NOMO-1 treated with DMSO at 0.1 percent for 48 hours (cell line): ENCODE results near the gene APOF.
A peak's percentile ranks its signal among the peaks of the same experiment; 100 is the strongest.
"Not testable (repeated sequence)": the region's sequence is repeated elsewhere in the genome, so short reads cannot be mapped to it uniquely, and the experiment has no call there.

Experiments
- DNase-seq: peaks from one replicate; lab custom pipeline; 2025; ENCODE audit not compliant: unreplicated experiment; lab: John Stamatoyannopoulos, UW

Gene APOF

DNA sequence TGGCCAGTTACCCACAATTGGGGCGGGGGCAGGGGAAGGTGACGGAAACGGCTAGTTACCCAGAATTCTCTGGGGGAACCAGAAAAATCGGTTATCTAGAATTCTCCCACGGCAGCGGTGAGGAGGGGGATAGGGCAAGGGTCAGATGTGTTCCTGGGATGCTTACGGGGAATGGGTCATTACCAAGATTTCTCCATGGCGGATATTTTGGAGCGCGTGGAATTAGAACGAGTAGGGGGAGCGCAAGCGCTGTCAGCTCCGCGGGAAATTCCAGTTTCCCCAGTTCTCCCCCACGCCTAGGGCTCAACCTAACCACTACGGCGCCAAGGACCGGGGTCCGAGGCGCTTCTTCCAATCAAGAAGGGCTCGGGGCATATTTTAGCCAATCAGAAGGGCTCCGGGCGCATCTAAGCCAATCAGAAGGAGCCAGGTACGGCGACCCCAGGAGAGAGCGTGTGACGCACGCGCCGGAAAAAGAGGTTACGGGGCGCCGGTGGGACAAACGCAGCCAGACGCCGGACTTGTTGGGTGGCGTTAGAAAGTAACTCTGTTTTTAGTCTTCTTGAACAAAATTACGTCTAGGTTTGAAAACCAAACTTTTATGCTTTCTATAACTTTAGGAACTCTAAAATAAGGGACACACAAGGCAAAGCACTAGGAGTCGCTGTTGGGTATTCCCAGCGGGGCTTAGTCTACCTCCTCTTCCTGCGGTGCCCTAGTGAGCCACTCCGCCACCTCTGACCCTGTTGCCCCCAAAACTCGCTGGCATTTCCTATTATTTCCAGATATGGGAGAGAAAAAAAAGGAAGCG, 28.8 kb downstream of the APOF start, which contains the start of gene PAN2:
Gene PAN2 (minus strand): TSS at position 322 of the 811 bp plus-strand sequence. CDS start 906 bp downstream, outside the sequence.
- peak; percentile 95 for DNase-seq

DNA sequence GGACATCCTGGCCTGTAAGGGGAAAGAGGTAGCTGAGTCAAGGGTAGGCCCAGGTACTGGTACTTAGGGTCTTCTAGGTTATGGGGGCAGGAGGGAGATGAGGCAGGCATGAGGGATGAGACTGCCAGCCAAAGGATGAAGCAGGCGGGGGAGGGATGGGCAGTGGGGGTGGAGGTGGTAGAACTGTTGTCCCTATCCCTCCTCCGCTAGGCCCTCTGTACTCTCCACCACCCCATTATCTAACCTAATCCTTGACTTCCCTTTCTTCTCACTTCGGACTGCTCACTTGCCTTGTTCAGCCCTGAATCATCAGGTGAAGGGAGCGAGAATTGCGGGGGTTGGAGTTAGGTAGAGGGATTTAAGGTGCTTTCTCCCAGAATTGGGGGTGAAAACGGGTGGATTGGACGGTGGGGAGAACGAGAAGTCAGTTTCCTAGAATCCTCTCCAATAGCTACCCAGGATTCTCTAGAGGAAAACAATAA, 29.4 kb downstream of the APOF start:
- peak; percentile 81 for DNase-seq

DNA sequence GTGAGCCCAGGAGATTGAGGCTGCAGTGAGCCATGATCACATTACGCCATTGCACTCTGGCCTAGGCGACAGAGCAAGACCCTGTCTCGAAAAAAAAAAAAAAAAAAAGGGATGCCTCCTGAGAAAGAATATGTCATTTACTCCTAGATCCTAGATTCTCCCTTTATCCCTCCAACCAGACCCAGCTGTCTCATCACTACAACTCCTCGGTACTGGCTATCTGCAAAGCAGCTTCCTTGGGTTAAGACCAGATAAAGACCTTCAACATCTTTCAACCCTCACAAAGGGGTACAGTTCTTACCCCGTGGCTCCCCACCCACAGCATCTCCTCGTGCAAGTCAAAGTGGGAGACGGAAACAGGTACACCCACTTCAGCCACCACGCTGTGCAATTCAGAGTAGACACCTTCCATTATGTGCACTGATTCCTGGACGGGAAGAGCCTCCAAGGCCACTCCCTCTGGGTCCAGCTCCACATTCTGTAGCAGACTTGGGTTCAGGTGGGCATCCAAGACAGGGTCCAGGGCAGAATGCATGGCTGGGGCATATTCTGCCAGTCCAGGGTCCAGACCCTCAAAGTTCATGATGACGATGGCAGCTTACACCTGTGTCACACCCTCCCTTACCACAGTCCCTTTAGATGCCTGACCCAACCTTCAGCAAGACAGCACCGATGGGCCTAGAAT, 30.0 kb downstream of the APOF start:
- no peak for DNase-seq

DNA sequence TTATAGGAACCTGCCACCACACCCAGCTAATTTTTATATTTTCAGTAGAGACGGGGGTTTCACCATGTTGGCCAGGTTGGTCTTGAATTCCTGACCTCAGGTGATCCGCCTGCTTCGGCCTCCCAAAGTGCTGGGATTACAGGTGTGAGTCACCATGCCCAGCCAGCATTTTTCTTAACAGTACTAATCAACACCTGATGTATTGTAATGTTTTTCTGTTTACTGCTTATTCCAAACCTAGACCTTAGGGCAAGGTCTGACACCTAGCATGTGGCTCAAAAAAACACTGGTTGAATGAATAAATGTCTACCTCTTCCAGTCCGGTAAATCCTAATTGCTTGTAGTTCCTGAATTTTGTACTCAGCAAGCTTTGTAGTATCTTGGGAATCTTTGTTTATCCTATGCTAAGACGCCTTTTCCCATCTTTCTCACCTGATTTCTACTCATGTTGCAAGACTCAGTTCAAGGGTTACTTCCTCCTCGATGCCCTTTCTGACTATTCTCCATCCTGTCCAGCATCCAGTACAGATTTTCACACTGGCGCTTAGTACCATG, 31.6 kb downstream of the APOF start:
- DNase-seq = no peak

DNA sequence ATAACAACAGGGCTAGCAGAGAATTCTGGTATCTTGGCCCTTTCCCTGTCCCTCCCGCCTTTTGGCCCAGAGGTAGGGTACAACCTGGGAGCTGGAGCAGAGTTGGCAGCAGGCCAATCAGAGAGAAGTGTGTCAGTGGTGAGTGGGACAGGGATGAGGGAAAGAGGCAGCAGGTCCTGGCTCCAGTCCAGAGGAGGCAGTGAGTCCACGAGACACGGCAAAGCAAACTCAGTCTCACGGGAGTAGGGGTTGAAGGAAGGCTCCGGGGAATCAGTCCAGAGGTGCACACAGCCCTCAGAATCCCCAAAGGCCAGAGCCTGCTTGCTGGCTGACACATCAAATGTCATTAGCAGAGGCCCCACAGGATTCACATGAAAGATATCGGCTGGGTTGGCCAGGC, 36.1 kb downstream of the APOF start:
- DNase-seq = no peak

DNA sequence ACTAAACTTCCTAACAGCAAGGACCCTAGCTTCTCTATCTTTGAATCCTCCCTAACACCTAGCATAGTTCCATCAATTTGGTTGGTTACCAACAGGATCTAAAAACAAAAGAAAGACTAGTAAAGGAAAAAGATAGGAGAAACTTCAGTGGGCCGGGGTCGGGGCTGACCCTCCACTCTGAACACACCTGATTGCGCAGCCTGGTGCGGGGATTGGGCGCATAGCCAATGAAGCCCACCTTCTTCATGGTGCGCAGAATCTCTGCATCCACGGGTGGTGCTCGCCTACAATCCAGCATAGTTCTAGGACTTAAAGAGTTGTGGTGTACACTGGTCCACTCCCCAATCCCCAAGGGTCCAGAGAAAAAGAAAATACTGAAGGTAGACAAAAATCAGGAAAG, 36.5 kb downstream of the APOF start:
- no peak for DNase-seq

DNA sequence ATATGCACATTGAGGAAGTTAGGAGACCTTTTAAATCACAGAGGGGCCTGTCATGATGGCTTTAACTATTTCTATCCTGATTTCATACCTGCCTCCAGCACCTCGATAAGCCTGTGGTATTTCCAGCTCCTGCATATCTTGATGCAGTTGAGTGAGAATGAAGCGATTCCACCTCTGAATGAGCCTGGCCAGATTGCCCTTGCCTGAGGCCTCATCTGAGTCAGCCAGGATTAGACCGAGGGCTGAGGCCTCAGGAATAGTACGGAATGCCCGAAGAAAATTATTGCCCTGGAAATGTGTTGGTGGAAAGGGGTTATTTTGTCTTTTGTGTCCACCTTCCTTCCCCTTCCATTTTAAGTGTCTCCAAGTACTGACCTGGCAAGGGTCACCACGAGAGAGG, 38.5 kb downstream of the APOF start:
- no peak for DNase-seq

DNA sequence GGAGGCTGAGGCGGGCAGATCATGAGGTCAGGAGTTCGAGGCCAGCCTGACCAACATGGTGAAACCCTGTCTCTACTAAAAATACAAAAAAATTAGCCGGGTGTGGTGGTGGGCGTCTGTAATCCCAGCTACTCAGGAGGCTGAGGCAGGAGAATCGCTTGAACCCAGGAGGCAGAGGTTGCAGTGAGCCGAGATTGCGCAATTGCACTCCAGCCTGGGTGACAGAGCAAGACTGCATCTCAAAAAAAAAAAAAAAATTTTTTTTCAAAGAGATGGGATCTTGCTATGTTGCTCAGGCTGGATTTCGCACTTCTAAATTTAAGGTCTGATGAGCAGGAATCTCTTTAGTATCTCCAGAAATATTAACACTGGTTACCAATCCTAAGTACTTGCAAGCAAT, 41.0 kb downstream of the APOF start:
- not testable (repeated sequence) for DNase-seq

DNA sequence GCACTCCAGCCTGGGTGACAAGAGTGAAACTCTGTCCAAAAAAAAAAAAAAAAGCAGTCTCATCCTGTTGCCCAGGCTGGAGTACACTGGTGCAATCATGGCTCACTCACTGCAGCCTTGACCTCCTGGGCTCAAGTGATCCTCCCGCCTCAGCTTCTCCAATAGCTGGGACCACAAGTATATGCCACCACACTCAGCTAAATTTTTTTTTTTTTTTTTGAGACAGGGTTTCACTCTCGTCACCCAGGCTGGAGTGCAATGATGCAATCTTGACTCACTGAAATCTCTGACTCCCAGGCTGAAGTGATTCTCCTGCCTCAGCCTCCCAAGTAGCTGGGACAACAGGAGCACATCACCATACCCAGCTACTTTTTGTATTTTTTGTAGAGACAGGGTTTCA, 41.6 kb downstream of the APOF start:
- DNase-seq = no peak

DNA sequence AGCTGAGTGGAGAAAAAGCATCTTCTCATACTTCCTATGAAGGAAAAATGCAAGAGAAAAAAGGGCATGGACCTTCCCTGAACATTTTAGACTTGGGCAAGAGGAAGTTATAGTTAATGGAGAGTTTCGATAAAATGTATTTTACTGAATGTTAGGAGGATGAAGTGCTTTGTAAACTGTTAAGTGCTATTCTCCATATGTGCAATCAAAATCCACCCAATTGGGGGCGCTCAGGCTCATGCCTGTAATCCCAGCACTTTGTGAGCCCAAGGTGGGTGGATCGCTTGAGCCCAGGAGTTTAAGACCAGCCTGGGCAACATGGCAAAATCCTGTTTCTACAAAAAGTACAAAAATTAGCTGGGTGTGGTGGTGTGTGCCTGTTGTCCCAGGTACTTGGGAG, 45.0 kb downstream of the APOF start:
- DNase-seq = no peak

DNA sequence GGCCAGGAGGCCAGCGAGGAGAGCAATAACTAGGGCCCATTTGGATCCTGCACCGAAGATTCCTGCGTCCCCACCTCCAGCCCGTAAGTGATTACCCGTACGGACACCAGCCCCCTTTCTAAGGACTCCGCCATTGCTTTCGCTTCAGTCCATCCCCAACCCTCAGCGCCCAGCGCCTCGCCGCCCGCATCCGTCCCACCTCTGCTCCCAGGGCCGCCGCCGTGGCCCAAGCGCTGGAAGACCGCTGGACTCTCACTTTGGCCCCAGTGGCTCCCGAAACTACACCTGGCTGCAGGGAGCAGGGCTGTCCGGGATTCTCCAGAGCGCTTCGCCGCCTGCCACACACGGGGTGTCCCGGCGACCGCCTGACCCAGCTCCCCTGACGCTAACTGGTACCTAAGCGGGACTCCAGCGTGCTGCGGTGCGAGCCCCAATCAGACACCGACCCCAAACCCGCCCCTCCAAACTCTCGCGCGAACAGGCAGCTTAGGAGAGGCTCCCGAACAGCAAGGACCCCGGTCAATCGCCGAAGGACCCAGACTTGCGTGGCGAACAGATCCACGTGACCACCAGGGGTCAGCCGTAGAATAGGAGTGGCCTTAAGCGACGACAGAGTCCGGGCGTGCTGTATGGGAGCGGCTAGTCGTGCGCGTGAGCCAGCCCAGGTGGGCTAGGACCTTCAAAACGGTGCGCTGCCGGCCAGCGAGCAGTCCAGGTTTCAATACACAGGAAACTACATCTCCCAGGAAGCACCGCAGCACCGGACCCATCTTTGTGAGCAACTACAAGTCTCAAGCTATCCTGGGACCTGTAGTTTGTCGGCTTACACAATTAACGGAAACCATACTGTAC, 46.8 kb downstream of the APOF start, which contains the start of gene CNPY2:
Gene CNPY2 (minus strand): TSS at position 367 of the 852 bp plus-strand sequence. CDS start 771 bp downstream, outside the sequence.
- peak; percentile 96 for DNase-seq

DNA sequence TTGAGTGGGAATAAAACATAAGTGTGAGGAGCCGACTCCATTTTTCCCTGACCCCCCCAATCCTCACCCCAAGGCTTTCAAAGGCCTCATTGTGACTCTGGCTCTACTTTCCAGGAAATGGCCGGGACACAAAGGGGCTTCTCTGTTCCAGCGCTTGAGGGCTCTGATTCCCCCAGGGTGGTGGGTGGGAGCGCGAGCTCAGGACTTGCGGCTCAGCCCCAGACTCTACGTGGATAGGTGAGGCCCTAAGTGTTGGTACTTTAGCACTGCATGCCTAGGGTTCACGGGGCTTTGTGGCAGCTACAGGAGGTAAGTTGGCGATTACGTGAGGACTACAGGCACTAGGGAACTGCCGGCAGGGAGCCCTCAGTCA, 47.4 kb downstream of the APOF start:
- DNase-seq = peak; percentile 21

DNA sequence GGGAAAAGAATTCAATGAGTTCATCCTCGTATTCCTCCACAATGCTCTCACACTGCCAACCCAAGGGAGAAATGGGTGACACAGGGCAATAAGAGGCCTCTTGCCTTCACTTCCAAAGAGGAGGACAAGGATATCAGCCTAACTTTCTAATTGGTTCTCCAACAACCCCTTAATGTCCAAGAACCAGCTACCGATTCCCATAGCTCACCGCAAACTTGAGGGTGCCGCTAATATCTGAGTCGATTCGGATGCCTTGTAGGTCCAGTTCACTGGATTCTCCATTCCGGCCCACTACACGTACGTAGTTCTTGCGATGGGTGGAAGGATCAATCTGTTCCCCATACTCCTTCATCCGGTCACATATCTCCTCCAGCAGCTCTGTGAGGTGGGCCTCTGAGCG, 51.7 kb downstream of the APOF start:
- DNase-seq = no peak
